Colonic mucosa (tissue), 4 donors: ENCODE measurements around the gene ONECUT1. TPM values are rescaled to one million over a fixed set of nuclear protein-coding genes. Genes with fewer than 3 reads are reported as not detected.

ENCODE experiments used
- DNase-seq: peaks from one replicate; pipeline ENCODE4 v3.0.0-alpha.2; 2020
- H3K27ac ChIP-seq: fragments of 200-600 bp; one replicate; pipeline ENCODE4 v1.8.0; 2021
- H3K27me3 ChIP-seq: fragments of 200-600 bp; one replicate; pipeline ENCODE4 v1.8.0; 2021
- H3K36me3 ChIP-seq: fragments of 200-600 bp; one replicate; pipeline ENCODE4 v1.8.0; 2021
- H3K4me1 ChIP-seq: fragments of 200-600 bp; one replicate; pipeline ENCODE4 v1.8.0; 2021; ENCODE audit warnings: mild to moderate bottlenecking
- H3K4me3 ChIP-seq: fragments of 200-600 bp; one replicate; pipeline ENCODE4 v1.8.0; 2021
- H3K9ac ChIP-seq, 2 donors: one replicate each; pipeline ENCODE4 v1.7.0; 2013; ENCODE audit warnings: control low read depth in 2 of 2, low read depth in 2 of 2, low read length in 2 of 2
- H3K9me3 ChIP-seq: fragments of 200-600 bp; one replicate; pipeline ENCODE4 v1.8.0; 2021
- CTCF ChIP-seq: fragments of 200-600 bp; IDR thresholded peaks from one replicate; pipeline ENCODE4 v1.8.0; 2022; ENCODE audit warnings: antibody characterized with exemption, mild to moderate bottlenecking
- intact Hi-C: fragments of 100-400 bp; cut with DNase I; formaldehyde crosslinking; loops from one replicate; pipeline ENCODE4 v1.14.1; 2022
- total RNA-seq, 2 donors: library from RNA; stranded (reverse); fragmentation: NEBNext Ultra II Directional in 1 of 2; extraction: Animal tissue kit (Norgen Biotek cat#: 25700) in 1 of 2; gene quantifications; one replicate each; pipeline ENCODE4 v1.2.1, GENCODE V29; 2021
- donor health status: healthy.
- donor health status: DM: no; HTN: no; CAD: no.
- donor health status: DM: no; HTN: no; CAD: no.

Gene ONECUT1
- total RNA-seq, 2 donors from 2014 or later = 0.64 TPM; not detected in 1

- Histone ChIP-seq H3K27ac (no peak overlapping the region), H3K9ac (no peak overlapping the region), H3K27me3 (peaks cover 78% of the 10 kb centered on the region), H3K4me1 (no peaks in the 10 kb centered on the region), H3K36me3 (no peaks in the 10 kb centered on the region), H3K9me3 (no peaks in the 10 kb centered on the region), H3K4me3 (no peak overlapping the region)
- DNase-seq = no peak
- no peak for TF ChIP-seq CTCF
- intact Hi-C loops = no loop called here
Observed at GRCh38 chr15:52785672-52786406, 4.3 kb downstream of the ONECUT1 start.

- no peak for DNase-seq
- H3K27ac ChIP-seq = no peak overlapping the region
- H3K4me1 ChIP-seq = no peaks in the 10 kb centered on the region
- no peak overlapping the region for H3K9ac ChIP-seq
- H3K27me3 ChIP-seq = peaks cover 79% of the 10 kb centered on the region
- intact Hi-C loops = loop anchor here (5.0 kb wide), 2 partner anchors 872 to 932 kb away; no protein-coding TSS in a partner anchor
- no peaks in the 10 kb centered on the region for H3K36me3 ChIP-seq
- no peaks in the 10 kb centered on the region for H3K9me3 ChIP-seq
- no peak for TF ChIP-seq CTCF
- no peak overlapping the region for H3K4me3 ChIP-seq
Observed at GRCh38 chr15:52784799-52785671, 5.1 kb downstream of the ONECUT1 start.

- intact Hi-C loops = loop anchor here (5.0 kb wide), 2 partner anchors 873 to 933 kb away; no protein-coding TSS in a partner anchor
- Histone ChIP-seq H3K36me3 (no peaks in the 10 kb centered on the region), H3K27me3 (peaks cover 75% of the 10 kb centered on the region), H3K9ac (no peak overlapping the region), H3K27ac (no peak overlapping the region), H3K4me3 (no peak overlapping the region), H3K4me1 (no peaks in the 10 kb centered on the region), H3K9me3 (no peaks in the 10 kb centered on the region)
- no peak for DNase-seq
- TF ChIP-seq CTCF = peak; percentile 51
Observed at GRCh38 chr15:52783929-52784798, 6.0 kb downstream of the ONECUT1 start.

- DNase-seq = no peak
- Histone ChIP-seq H3K9ac (no peak overlapping the region), H3K27me3 (peaks cover 66% of the 10 kb centered on the region), H3K4me1 (no peaks in the 10 kb centered on the region), H3K27ac (no peak overlapping the region), H3K9me3 (no peaks in the 10 kb centered on the region), H3K36me3 (no peaks in the 10 kb centered on the region), H3K4me3 (no peak overlapping the region)
- intact Hi-C loops = loop anchor here (5.0 kb wide), 2 partner anchors 874 to 934 kb away; no protein-coding TSS in a partner anchor
- TF ChIP-seq CTCF = no peak
Observed at GRCh38 chr15:52783191-52783829, 6.8 kb downstream of the ONECUT1 start.
